Thyroid gland (tissue), 4 donors: Measurements from ENCODE around the gene CDH16.

Experiments used
- CTCF ChIP-seq, 6 experiments: fragments of 200-600 bp in 3 of 6; fragments of 450-650 bp in 3 of 6; sonication (generic) in 3 of 6; IDR thresholded peaks; one replicate each; pipeline ENCODE4 v1.5.1; 2016 to 2019; ENCODE audit warnings: antibody characterized with exemption in 6 of 6, mild to moderate bottlenecking in 2 of 6, inconsistent platforms in 1 of 6, moderate library complexity in 1 of 6
- POLR2A ChIP-seq, 2 donors: fragments of 450-650 bp; IDR thresholded peaks; one replicate each; pipeline ENCODE4 v1.6.1; 2017; ENCODE audit warnings: antibody characterized with exemption in 2 of 2, mild to moderate bottlenecking in 2 of 2, moderate library complexity in 1 of 2

- TF ChIP-seq CTCF (IDR thresholded peaks at IDR 0.05) (no peak), POLR2A (IDR thresholded peaks at IDR 0.05) (no peak)
Observed at GRCh38 chr16:66898933-66899309, 19.8 kb downstream of the CDH16 start.
